Umbilical cord (tissue), 2 donors: ENCODE measurements around the gene TOP2A. TPM values are rescaled to one million over a fixed set of nuclear protein-coding genes. Genes with fewer than 3 reads are reported as not detected.
A peak's percentile ranks its signal among the peaks of the same experiment; 100 is the strongest.

Experiments used
- DNase-seq: peaks from one replicate; pipeline ENCODE4 v3.0.0-alpha.2; 2015; ENCODE audit warnings: low spot score
- total RNA-seq: library from RNA; depleted of rRNA; stranded (reverse); fragments of >200 nt; gene quantifications from one replicate; pipeline ENCODE4 v1.2.3, GENCODE V29; 2014; ENCODE audit warnings: low replicate concordance; ENCODE audit not compliant: insufficient read depth

The TOP2A gene
- total RNA-seq, 1 donor from 2014 or later, result 11.8 TPM

- peak; percentile 92 for DNase-seq
Observed at GRCh38 chr17:40358323-40359038, 59.2 kb downstream of the TOP2A start.

- DNase-seq, result no peak
Observed at GRCh38 chr17:40356990-40357881, 60.5 kb downstream of the TOP2A start.

- no peak for DNase-seq
Observed at GRCh38 chr17:40355804-40356758, 61.6 kb downstream of the TOP2A start.

- DNase-seq, result peak; percentile 61
Observed at GRCh38 chr17:40355123-40355803, 62.4 kb downstream of the TOP2A start.

GRCh38 chr17:40354221-40355122 is 63.2 kb downstream of the TOP2A start:
- DNase-seq, result no peak

- DNase-seq, result no peak
Observed at GRCh38 chr17:40352779-40353394, 64.8 kb downstream of the TOP2A start.

GRCh38 chr17:40352237-40352778 is 65.4 kb downstream of the TOP2A start:
- no peak for DNase-seq

- DNase-seq, result no peak
Observed at GRCh38 chr17:40351359-40352236, 66.1 kb downstream of the TOP2A start.

- DNase-seq, result no peak
Observed at GRCh38 chr17:40350689-40351358, 66.9 kb downstream of the TOP2A start.

GRCh38 chr17:40349895-40350688 is 67.6 kb downstream of the TOP2A start:
- peak; percentile 87 for DNase-seq

GRCh38 chr17:40349477-40349894 is 68.2 kb downstream of the TOP2A start:
- no peak for DNase-seq

GRCh38 chr17:40348562-40349476 is 68.9 kb downstream of the TOP2A start:
- DNase-seq, result no peak

GRCh38 chr17:40348136-40348504 is 69.6 kb downstream of the TOP2A start:
- no peak for DNase-seq

- no peak for DNase-seq
Observed at GRCh38 chr17:40347319-40348135, 70.2 kb downstream of the TOP2A start.

- no peak for DNase-seq
Observed at GRCh38 chr17:40346765-40347158, 70.9 kb downstream of the TOP2A start.
